Activated CD8-positive, alpha-beta memory T cell treated with anti-CD3 and anti-CD28 coated beads for 1 hour (primary cell): ENCODE measurements around the gene SIGMAR1.
A peak's percentile ranks its signal among the peaks of the same experiment; 100 is the strongest.
"Not testable (repeated sequence)": the region's sequence is repeated elsewhere in the genome, so short reads cannot be mapped to it uniquely, and the experiment has no call there.

Experiments used
- DNase-seq, 2 donors: peaks; one replicate each; pipeline ENCODE4 v3.0.0-alpha.2; 2020; ENCODE audit warnings: low read depth in 1 of 2; ENCODE audit errors: extremely low read depth in 1 of 2

SIGMAR1 gene

DNA sequence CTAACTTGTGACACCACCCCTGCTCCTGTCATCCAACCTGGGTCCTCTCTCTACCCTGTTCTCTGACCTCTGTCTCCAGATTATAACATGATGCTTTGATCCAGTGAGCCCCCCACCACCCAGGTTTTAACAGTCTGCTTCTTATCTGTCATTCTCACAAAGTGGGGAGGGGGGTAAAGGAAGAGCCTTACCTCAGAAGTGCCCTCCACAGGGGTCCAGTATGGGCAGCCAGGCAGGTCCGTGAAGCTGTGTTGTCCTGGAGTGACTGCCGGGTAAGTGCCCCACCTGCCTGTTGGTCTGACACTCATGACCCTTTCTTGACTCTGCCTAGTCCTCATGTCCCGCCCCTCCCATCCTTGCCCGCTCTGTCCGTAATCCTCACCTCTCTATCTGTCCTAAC lies 17.8 kb upstream of the SIGMAR1 start:
- DNase-seq = no peak

DNA sequence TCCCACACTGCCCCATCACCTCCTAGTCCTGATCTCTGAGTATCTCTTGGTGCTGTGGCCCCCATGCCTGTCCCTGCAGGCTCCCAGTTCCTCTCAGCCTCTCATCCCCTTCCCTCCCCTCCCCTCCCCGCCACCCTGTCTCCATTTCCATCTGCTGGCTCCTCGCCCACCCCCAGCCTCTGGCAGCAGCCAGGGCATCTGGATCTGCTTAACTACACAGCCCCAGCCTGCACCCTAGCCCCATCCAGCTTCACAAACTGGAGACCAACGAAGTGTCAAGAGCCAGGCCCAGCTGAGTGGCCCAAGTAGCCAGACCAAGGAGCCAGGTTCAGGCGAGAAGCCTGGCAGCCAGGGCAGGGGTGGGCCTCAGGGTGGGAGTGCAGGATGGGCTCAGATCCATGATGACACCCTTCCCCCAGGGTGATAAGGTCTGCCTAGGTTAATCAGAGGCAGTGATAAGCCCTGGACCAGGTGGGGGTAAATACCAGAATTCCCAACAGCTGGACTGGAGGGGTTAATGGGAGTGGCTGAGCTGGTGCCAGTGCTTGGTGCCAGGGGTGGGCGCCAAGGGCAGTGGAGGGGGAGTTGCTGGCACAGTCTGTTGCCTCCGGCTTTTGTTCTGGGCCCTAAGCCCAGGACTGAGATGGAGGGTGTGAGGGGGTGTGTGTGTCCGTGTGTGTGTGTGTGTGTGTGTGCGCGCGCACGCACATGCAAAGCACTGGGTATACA lies 16.9 kb upstream of the SIGMAR1 start:
- no peak for DNase-seq

DNA sequence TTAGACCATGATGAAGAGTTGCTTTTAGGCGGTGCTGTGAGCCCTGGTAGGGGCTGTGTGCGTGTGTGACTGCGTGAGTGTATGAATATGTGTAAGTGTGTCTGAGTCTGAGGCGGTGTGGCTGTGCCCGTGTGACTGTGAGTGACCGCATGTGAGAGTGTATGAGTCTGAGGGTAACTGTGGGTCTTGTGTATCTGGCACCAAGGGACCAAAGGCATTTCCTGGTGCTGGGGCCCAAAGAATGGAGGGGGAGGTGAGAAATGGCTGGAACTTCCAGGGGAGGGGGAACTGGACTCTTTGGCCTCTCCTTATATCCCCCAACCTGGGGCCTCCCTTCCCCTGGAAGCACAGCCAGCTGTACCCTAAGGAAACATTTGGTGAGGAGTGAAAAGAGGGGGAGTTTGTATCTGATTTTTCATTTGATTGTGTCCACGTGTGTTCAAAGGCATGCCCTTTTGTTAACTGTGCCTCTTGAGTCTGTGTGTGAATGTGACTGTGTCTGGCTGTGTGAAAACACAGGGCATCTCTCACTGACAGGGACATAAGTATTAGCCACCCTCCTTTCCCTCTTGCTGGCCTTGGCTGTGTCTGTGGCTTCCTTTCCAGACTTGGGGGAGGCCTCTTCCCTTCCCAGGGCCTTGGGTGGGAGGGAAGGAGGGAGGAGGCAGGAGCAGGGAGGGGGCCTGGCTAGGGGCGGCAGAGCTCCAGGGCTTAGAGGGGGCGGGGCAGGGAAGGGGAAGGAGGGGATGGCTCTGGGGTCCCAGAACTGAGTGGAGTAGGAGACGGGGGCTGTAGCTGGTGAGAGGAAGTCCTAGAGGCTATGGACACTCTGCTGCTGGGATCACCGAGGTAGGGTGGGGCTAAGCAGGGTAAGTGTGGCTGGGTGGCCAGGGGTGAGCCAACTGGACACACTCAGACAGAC lies 15.8 kb upstream of the SIGMAR1 start:
- no peak for DNase-seq

DNA sequence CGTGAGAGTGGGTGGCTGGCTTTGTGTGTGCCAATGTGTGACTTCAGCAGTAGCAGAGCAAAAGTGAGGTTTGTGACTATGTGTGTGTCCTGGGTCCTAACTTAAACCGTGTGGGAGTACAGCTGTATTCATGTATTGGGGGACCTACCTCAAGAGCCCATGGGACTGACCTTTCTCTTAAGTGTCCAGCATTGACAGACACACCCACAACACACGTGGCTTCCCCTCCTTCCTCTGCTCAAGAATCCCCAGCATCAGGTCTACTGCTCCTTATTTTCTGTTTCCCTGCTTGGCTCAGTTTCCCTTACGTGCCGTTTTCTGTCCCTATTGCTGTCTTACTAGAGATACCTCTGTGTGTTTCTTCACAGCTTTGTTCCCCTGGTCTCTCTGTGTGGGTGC lies 15.0 kb upstream of the SIGMAR1 start:
- DNase-seq = no peak

DNA sequence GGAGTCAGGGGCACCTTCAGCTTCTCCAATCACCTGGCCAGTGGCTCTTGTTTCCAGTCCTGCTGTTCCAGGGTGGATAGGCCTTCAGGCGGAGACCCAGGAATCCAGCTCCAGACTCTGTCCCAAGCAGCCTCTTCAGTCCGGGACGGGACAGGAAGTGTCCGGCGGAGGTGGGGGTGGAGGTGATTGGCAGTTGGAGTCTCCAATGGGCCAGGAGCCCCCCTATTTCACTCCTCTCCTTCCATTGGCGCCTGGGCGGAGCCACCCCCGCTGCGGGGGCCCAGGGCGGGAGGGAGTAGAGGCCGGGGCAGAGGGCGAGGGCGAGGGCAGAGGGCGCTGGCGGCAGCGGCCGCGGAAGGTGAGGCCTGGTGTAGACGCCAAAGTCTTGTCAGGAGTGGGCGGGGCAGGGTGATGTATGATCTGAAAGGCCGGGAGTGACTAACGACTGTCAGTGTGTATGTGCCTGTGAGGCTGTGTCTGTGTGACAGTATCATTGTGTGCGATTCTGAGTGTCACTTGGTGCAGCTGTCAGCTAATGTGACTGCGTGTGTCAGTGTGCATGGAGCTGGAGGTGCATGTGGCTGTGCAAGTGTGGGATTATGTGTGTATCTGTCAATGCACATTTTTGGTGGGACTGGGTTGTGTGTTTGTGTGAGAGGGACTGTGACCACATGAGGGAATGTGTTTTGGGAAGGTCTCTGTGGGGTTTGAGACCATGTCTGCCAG lies 14.5 kb upstream of the SIGMAR1 start, which contains the start of gene IL11RA:
Gene IL11RA (plus strand): TSS at position 310 of the 726 bp plus-strand sequence. CDS start 3,033 bp downstream, outside the sequence.
- no peak for DNase-seq

DNA sequence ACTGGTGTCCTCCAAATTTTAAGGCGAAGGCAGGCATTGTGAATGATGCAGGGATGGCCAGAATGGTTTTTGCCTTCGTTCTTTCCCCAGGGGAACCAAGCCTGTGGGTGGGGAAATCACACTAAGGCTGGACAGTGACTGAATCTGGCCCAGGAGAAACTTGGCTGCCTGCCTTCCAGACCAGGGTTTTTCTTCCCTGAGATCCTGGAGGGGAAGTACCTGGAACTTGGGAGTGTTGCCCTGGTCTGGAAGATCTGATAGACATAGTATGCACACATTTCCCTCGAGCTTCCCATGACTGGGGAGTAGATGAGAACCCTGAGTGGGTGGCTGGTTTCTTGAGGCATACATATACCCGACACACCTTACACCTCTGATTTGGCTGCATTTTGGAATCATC lies 13.7 kb upstream of the SIGMAR1 start:
- no peak for DNase-seq

DNA sequence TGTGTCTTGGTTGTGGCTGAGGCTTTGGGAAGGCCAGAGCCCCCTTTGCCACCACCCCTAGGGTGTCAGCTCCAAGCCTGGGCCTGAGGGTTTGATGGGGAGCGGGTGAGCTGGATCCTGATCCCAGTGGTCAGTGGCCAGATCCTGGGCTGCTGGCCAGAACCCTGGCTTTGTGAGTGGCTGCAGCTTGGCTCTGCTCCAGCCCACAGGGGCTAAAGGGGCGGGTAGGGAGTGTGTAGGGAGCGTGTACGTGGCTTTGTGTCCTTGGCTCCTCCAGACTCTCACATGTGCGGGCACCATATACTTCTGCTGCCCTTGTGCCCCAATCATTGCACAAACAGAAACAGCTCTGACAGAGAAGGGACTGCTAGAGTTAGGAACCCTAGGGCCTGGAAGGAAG lies 13.2 kb upstream of the SIGMAR1 start:
- no peak for DNase-seq

DNA sequence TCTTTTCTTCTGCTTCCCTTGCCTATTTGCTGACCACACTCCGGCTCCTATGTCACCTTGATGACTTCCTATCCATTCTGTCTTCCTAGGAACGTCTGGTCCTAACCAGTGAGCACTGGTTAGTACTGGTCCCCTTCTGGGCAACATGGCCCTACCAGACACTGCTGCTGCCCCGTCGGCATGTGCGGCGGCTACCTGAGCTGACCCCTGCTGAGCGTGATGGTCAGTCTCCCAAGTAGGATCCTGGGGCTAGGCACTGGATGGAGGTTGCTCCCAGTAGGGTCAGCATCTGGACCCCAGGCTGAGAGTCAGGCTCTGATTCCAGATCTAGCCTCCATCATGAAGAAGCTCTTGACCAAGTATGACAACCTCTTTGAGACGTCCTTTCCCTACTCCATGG lies 11.1 kb upstream of the SIGMAR1 start:
- DNase-seq = no peak

DNA sequence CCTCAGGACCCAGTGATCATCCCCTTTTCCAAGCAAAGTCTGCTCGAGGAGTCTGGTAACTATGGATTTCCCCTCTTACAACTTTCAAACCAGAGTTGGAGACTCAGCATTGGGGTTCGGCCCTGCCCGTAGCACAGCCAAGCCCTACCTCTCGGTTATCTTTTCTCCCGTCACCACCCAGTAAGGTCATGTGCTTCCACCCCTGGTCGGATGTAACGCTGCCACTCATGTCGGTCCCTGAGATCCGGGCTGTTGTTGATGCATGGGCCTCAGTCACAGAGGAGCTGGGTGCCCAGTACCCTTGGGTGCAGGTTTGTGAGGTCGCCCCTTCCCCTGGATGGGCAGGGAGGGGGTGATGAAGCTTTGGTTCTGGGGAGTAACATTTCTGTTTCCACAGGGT lies 10.1 kb upstream of the SIGMAR1 start:
- no peak for DNase-seq

DNA sequence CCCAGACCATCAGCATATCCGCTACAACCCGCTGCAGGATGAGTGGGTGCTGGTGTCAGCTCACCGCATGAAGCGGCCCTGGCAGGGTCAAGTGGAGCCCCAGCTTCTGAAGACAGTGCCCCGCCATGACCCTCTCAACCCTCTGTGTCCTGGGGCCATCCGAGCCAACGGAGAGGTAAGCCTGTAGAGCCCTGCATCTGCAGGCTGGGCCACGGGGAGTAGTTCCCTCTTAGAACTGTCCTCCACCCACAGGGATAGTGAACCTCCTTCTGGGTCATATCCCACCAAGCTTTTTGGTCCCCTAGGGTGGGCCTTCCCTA lies 9.5 kb upstream of the SIGMAR1 start:
- no peak for DNase-seq

DNA sequence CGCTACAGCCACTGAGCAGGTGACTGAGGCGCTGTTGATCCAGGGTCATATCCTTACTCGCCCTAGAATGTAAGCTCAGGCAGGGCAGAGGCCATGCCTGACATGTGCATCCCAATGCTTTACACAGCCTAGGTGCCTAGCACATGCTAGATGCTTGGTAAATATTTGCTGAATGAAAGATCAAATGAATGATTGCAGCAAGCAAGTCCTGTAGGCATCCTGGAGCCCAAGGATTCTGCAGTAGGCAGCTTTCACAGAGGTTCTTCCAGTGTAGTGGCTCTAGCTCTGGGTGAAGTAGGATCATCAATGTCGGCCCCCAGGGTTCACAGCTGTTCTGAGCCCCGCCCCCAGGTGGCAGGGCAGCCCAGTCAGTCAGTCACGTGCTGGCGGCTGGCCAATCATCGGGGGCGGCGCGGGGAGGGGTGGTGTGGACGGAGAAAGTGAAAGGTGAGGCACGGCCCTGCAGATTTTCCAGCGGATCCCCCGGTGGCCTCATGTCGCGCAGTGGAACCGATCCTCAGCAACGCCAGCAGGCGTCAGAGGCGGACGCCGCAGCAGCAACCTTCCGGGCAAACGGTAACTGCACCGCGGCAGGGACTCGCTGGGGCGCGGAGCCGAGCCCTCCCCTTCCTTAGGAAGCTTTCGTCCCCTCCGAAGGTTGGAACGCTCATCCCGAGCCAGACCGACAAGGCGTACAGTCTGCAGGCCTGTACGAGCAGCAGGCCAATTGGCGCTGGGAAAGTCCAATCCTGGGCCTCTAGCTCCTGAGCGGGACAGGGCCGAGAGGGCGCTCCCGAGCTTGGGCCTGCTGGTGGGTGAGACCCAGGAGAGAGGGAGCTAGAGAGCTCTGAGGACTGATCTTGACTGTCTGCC lies 8.9 kb upstream of the SIGMAR1 start, which contains the start of gene GALT:
Gene GALT (plus strand): TSS at position 465 of the 873 bp plus-strand sequence. CDS start 30 bp downstream, at position 495.
- peak; percentile 94 to 96 for DNase-seq

DNA sequence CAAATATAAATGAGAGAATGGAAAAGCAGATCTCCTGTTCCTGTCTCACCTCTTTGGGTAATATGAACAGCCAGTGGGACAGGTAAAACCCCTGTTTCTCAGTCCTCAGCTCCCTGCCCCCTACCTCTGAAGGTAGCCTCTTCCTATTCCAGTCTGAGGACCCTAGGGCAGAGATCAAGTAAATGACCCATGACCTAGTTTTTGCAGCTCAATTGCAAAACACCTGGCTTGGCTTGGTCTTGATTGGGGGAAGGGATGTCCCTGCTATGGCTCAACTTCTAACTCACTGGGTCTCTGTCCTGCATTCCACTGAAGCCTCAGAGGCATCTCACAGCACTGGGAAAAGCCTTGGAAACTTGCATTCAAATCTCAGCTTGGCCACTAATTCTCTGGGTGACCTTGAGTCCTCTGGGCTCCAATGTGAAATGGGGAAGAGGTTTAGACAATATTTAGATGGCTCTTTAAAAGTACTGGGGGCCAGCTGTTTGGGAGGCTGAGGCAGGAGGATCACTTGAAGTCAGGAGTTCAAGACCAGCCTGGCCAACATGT lies 7.3 kb upstream of the SIGMAR1 start:
- no peak for DNase-seq

DNA sequence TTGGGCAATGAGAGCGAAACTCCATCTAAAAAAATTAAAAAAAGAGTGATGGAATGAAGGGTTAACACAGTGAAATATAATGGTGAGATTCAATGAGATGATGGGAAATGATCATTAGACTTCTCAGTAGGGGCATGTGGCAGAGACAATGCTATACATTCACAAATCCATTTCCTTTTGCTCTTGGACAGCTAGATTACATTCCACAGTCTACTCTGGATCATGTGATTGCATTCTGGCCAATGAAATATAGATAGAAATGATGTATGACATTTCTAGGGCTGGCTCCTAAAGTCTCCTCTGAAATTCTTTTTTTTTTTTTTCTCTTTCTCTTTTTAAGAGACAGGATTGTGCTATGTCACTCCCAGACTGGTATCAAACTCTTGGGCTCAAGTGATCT lies 5.1 kb upstream of the SIGMAR1 start:
- DNase-seq = no peak

DNA sequence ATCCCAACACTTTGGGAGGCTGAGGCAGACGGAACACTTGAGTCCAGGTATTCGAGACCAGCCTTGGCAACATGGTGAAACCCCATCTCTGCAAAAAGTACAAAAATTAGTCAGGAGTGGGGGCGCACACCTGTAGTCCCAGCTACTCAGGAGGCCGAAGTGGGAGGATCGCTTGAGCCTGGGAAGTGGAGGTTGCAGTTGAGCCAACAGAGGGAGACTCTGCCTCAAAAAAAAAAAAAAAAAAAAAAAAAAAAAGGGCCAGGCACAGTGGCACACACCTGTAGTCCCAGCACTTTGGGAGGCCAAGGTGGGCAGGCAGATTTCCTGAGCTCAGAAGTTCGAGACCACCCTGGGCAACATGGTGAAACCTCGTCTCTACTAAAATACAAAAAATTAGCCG lies 1.7 kb upstream of the SIGMAR1 start:
- not testable (repeated sequence) for DNase-seq

DNA sequence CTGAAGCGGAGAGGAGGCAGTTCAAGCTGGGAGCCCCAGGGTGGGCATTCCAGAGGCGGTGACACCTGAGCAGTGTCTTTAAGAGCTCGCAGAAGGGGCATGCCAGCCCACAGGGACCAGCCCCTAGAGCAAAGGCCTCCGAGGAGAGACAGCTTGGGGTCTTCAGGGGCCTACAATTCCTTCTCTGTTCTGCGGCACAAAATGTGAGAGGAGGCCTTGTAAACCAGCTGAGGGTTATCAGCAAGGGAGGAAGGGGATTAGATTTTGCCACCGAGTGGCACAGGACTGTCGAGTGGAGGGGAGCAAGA lies 505 bp upstream of the SIGMAR1 start:
- DNase-seq = no peak

DNA sequence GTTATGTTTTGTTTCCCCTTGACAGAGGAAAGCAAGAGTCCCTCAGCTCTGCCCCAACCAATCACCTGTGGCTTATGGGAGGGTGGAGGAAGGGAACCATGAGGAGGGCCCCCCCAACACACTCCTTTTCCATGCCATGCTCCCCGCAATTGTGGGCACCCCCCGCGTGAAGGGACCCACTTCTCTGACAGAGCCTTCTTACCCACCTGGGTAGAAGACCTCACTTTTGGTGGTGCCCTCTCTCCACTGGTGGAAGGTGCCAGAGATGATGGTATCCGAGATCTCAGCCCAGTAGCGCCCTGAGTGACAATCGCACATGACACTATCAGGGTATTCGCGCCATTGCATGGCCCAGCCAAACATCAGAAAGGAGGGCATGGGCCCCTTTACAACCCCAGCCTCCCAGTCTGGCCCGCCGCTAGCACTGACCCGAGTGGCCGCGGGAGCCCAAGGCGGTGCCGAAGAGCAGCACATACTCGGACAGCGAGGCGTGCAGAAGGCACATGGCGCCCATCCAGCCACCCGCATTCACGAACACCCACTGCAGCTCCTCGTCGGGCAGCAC lies 714 bp downstream of the SIGMAR1 start:
- no peak for DNase-seq

DNA sequence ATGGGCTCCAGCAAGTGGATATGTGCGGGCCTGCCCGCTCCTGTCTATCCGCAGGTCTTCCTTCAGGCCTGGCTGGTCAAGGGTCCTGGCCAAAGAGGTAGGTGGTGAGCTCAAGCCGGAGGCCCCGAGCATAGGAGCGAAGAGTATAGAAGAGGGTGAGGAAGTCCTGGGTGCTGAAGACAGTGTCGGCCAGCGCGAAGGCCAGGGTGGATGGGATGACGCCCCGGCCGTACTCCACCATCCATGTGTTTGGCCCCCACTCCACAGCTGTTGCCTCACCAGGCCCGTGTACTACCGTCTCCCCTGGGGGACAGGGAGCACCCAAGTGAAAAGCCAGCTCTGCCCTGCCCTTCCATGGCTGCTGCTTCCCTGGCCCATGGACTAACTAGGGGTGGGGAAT lies 2.0 kb downstream of the SIGMAR1 start:
- no peak for DNase-seq

DNA sequence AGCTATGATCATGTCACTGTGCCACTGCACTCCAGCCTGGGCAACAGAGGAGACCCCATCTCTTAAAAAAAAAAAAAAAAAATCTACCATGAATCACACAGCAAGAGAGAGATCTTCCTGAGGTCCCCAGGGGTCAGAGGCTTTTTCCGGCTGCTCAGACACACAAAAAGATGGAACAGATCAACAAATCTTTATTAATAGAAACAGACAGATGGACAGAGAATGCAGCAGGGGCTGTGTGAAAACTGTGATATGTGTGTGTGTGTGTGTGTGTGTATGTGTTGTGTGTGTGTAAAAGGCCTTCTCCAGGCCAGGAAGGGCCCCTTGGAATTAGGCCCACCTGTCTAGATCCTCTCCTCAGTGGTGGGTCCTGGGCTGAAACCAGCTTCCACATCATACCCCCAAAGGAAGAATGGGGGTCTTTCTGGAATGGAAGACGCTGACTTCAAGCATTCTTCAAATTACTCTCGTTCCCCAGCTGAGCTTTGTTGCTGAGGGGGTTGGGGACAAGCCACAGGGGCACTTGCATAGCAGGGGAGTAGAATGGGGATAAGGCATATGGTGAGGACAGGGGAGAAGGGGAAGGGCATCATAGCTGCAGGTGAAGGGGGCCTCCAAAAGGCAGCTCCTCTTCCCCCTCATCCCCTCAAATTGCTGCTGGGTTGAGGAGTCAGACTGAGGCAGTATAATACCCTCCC lies 2.9 kb downstream of the SIGMAR1 start:
- DNase-seq = no peak

DNA sequence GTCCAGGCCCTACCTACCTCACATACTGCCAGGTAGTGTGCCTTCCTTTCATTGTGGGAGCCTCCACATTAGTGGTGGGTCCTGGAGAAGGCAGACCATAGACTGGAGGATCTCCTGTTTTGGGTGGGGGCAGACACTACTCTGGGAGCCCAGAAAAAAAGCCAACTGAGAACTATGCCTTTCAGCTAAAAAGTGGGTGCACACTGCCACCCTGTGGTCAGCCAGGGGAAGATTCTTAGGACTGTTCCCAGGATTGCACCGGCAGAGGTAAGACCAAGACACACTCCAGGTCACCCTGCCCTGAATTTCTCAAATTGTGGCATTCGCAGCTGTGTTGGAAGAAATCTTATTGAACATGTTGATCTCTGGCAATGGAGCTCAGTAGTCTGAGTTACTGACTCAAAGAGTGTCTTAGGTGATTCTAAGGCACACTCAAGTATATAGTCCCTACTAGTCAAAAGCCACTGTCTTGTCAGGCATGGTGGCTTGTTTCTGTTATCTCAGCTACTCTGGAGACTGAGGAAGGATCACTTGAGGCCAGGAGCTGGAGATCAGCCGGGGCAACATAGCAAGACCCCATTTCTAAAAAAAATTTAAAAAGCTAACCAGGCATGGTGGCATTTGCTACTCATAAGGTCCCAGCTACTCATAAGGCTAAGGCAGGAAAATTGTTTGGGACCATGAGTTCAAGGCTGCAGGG lies 3.6 kb downstream of the SIGMAR1 start:
- DNase-seq = peak; percentile 55 to 65
